HepG2 (cell line): ENCODE data around the gene AHR. TPM values are rescaled to one million over a fixed set of nuclear protein-coding genes. Genes with fewer than 3 reads are reported as not detected.

Source experiments
- ATAC-seq: fragments of 200-7000 bp; cut with Tn5 transposase; 3 replicates; pipeline ENCODE4 v1.9.1; 2020; ENCODE audit warnings: mild to moderate bottlenecking, moderate library complexity
- Bru-seq: library from RNA; stranded (reverse); fragments of 400-500 nt; gene quantifications from one replicate; lab custom pipeline; 2021; lab: Mats Ljungman, UMichigan
- BruChase-seq, 2 experiments: library from RNA; stranded (reverse); fragments of 400-500 nt; gene quantifications; one replicate each; lab custom pipeline; 2021; lab: Mats Ljungman, UMichigan
- BruUV-seq: library from RNA; stranded (reverse); fragments of 400-500 nt; replicated peaks from 2 replicates; lab custom pipeline; 2021; lab: Mats Ljungman, UMichigan
- CTCF ChIA-PET: fragments of 300-600 bp; formaldehyde crosslinking; extraction: SDS; loops from one replicate; lab custom pipeline; 2021; ENCODE audit warnings: low total read pairs, inconsistent platforms, low intra/inter-chr PET ratio; lab: Yijun Ruan, JAX
- POLR2A ChIA-PET: fragments of 350-600 bp; sonication (Branson Sonifier 250); formaldehyde crosslinking; loops from one replicate; lab custom pipeline; 2020; ENCODE audit warnings: antibody characterized with exemption, inconsistent platforms; lab: Yijun Ruan, JAX
- DNase-seq: peaks from one replicate; pipeline ENCODE4 v3.0.0-alpha.2; 2015; ENCODE audit warnings: low spot score
- FAIRE-seq: peaks from 3 replicates; lab custom pipeline; 2011; peaks lifted over from hg19 to GRCh38; lab: Jason Lieb, UNC
- H2AFZ ChIP-seq: one replicate; pipeline ENCODE4 v1.6.1; 2011; ENCODE audit warnings: low read length, inconsistent platforms
- H3K27ac ChIP-seq: fragments of 300-600 bp; 3 replicates; pipeline ENCODE4 v1.8.0; 2011; ENCODE audit warnings: mixed run types, mild to moderate bottlenecking, mixed read lengths, low read length, inconsistent platforms; ENCODE audit not compliant: insufficient read depth; ENCODE audit errors: extremely low read length
- H3K27me3 ChIP-seq, 2 experiments: fragments of 200-600 bp in 1 of 2; 2 replicates in 1 of 2; 3 replicates in 1 of 2; pipeline versions ENCODE4 v1.6.0 to v1.8.0; 2011; ENCODE audit warnings: low read length in 2 of 2, mild to moderate bottlenecking in 2 of 2, moderate library complexity in 2 of 2, inconsistent platforms in 1 of 2; ENCODE audit not compliant: insufficient read depth in 2 of 2, control insufficient read depth in 1 of 2
- H3K36me3 ChIP-seq, 2 experiments: fragments of 200-600 bp in 1 of 2; replicated peaks in 1 of 2; 2 replicates in 1 of 2; 3 replicates in 1 of 2; pipeline versions ENCODE4 v1.5.1 to v1.8.0; 2011; ENCODE audit warnings: low read length in 2 of 2, inconsistent platforms in 1 of 2; ENCODE audit not compliant: insufficient read depth in 2 of 2, control insufficient read depth in 1 of 2
- H3K4me1 ChIP-seq: 2 replicates; pipeline ENCODE4 v1.5.1; 2012; ENCODE audit warnings: low read length, inconsistent platforms; ENCODE audit not compliant: insufficient read depth
- H3K4me2 ChIP-seq: 2 replicates; pipeline ENCODE4 v1.6.0; 2011; ENCODE audit warnings: low read depth, low read length, inconsistent platforms
- H3K4me3 ChIP-seq, 3 experiments: fragments of 200-600 bp in 1 of 3; sonication (generic), shearing (Covaris generic) in 1 of 3; replicated peaks in 1 of 3; 2 replicates each; pipeline ENCODE4 v1.5.1; 2011 to 2016; ENCODE audit warnings: low read length in 3 of 3, inconsistent platforms in 2 of 3, low read depth in 2 of 3, mild to moderate bottlenecking in 2 of 3, control low read depth in 1 of 3, mixed read lengths in 1 of 3; ENCODE audit not compliant: insufficient read depth in 1 of 3
- H3K79me2 ChIP-seq: one replicate; pipeline ENCODE4 v1.6.1; 2011; ENCODE audit warnings: low read length, inconsistent platforms; ENCODE audit not compliant: insufficient read depth
- H3K9ac ChIP-seq: 2 replicates; pipeline ENCODE4 v1.6.0; 2011; ENCODE audit warnings: mild to moderate bottlenecking, low read depth, low read length, inconsistent platforms; ENCODE audit not compliant: insufficient read depth
- H3K9me3 ChIP-seq: 2 replicates; pipeline ENCODE4 v1.5.1; 2012; ENCODE audit warnings: mild to moderate bottlenecking, low read length
- H4K20me1 ChIP-seq: 2 replicates; pipeline ENCODE4 v1.6.0; 2011; ENCODE audit warnings: inconsistent platforms, mild to moderate bottlenecking, low read length, moderate library complexity; ENCODE audit not compliant: insufficient read depth
- CCAR2 ChIP-seq: fragments of 200-400 bp; formaldehyde crosslinking; optimal IDR thresholded peaks from 2 replicates; pipeline ENCODE3; 2018; ENCODE audit warnings: low read depth, mild to moderate bottlenecking, low read length, moderate library complexity
- HMG20B ChIP-seq: conservative IDR thresholded peaks from 2 replicates; pipeline ENCODE4 v1.6.1; 2016; ENCODE audit warnings: missing genetic modification reagents, missing compliant biosample characterization
- NFE2L2 ChIP-seq: fragments of 150-350 bp; IDR thresholded peaks from 2 replicates; pipeline ENCODE4 v1.6.1; 2014; ENCODE audit warnings: low read length
- SOX5 ChIP-seq: IDR thresholded peaks from 2 replicates; pipeline ENCODE4 v1.6.1; 2016; ENCODE audit warnings: borderline replicate concordance
- SRSF9 ChIP-seq: fragments of 200-400 bp; formaldehyde crosslinking; IDR thresholded peaks from 2 replicates; pipeline ENCODE4 v1.6.1; 2018; ENCODE audit warnings: borderline replicate concordance, mild to moderate bottlenecking, low read depth, low read length; ENCODE audit not compliant: insufficient read depth, poor library complexity, severe bottlenecking
- ZKSCAN1 ChIP-seq: fragments of 150-350 bp; IDR thresholded peaks from 2 replicates; pipeline ENCODE4 v1.6.1; 2014; ENCODE audit warnings: low read length
- ZNF136 ChIP-seq: sonication (generic); formaldehyde crosslinking; IDR thresholded peaks from 2 replicates; pipeline ENCODE4 v1.8.1; 2022; ENCODE audit warnings: low read depth, mild to moderate bottlenecking, moderate library complexity, missing genetic modification reagents
- ZNF510 ChIP-seq: sonication (generic); formaldehyde crosslinking; IDR thresholded peaks from 2 replicates; pipeline ENCODE4 v1.4.0; 2020; ENCODE audit warnings: low read depth, mild to moderate bottlenecking, missing genetic modification reagents
- ZNF816 ChIP-seq: sonication (generic); formaldehyde crosslinking; IDR thresholded peaks from 2 replicates; pipeline ENCODE4 v1.8.0; 2022; ENCODE audit warnings: missing genetic modification reagents, mild to moderate bottlenecking, borderline replicate concordance
- WGBS: methylation state at CpG from one replicate; pipeline ENCODE4 v1.1.6; 2017; ENCODE audit warnings: low lambda C conversion rate; 5-methylcytosine and 5-hydroxymethylcytosine counted together
- in situ Hi-C: cut with HindIII; loops from 2 replicates; pipeline ENCODE4 v1.10.0; 2017; ENCODE audit warnings: low pct_unique_long_range_greater_than_20kb; ENCODE audit not compliant: extremely low pct_ligation_motif_present
- intact Hi-C: fragments of 100-400 bp; cut with micrococcal nuclease; formaldehyde crosslinking; loops from one replicate; pipeline ENCODE4 v1.10.0; 2022; ENCODE audit not compliant: unreplicated experiment
- long read RNA-seq, 2 experiments: library from RNA in 1 of 2; library from polyadenylated mRNA in 1 of 2; stranded (forward) in 1 of 2; unstranded in 1 of 2; transcript quantifications; one replicate each; pipeline ENCODE4 v2.0.0, GENCODE V29; 2019 to 2022
- polyA minus RNA-seq, 3 experiments: library from RNA; depleted of rRNA, polyadenylated mRNA; stranded (reverse); fragments of >200 nt; gene quantifications; 2 replicates each; pipeline ENCODE4 v1.2.3, GENCODE V29; 2011; ENCODE audit warnings: low replicate concordance in 1 of 3
- polyA plus RNA-seq, 8 experiments: library from polyadenylated mRNA; depleted of rRNA in 3 of 8; stranded (reverse) in 7 of 8; unstranded in 1 of 8; fragments of >200 nt; fragmentation: Illumina TruSeq in 4 of 8; extraction: Trizol in 4 of 8; gene quantifications; 2 replicates each; pipeline versions ENCODE4 v1.2.1 to v1.2.3, GENCODE V29; 2011 to 2016; ENCODE audit warnings: low read depth in 4 of 8, missing spikeins in 1 of 8, mixed read lengths in 1 of 8; ENCODE audit not compliant: insufficient read depth in 1 of 8
- total RNA-seq, 5 experiments: library from RNA; depleted of rRNA; stranded (reverse); fragments of >200 nt; fragmentation: Illumina TruSeq; extraction: Trizol; gene quantifications; 2 replicates each; pipeline ENCODE4 v1.2.3, GENCODE V29; 2016; ENCODE audit warnings: low read depth in 1 of 5
- TF ChIP-seq, protein P1 (sequence below): sonication (generic); formaldehyde crosslinking; IDR thresholded peaks from 2 replicates; pipeline ENCODE4 v1.4.0; 2020; ENCODE audit warnings: mild to moderate bottlenecking, low read depth, missing genetic modification reagents
- TF ChIP-seq, protein P2 (sequence below), 2 experiments: sonication (generic) in 1 of 2; formaldehyde crosslinking in 1 of 2; IDR thresholded peaks; 2 replicates each; pipeline versions ENCODE4 v1.4.0 to v1.6.1; 2018 to 2020; ENCODE audit warnings: missing genetic modification reagents in 2 of 2, borderline replicate concordance in 1 of 2, low read depth in 1 of 2, mild to moderate bottlenecking in 1 of 2, missing biosample characterization in 1 of 2

Gene AHR
- total RNA-seq (2016; rRNA removed; fragmentation: Illumina TruSeq; extraction: Trizol) (31.3 and 34.1 TPM in 2 replicates), polyA plus RNA-seq (2011; rRNA removed) (9.0 and 10.0 TPM in 2 replicates), polyA minus RNA-seq (2011; rRNA and poly(A)+ RNA removed; ENCODE audit: low replicate concordance) (8.4 and 12.3 TPM in 2 replicates), Bru-seq, nascent RNA (percentile 56 among the genes with signal in this experiment), BruChase-seq, experiment 1, labeled RNA remaining after a 6-hour chase (percentile 54 among the genes with signal in this experiment), BruChase-seq, experiment 2, labeled RNA remaining after a 2-hour chase (percentile 61 among the genes with signal in this experiment)
- 1.7 and 3.1 TPM in 2 replicates for total RNA-seq (2016; cell fraction: cytosol; rRNA removed; fragmentation: Illumina TruSeq; extraction: Trizol; ENCODE audit: low read depth)
- total RNA-seq (2016; cell fraction: insoluble cytoplasmic fraction; rRNA removed; fragmentation: Illumina TruSeq; extraction: Trizol), result 30.9 and 33.5 TPM in 2 replicates
- 6.5 and 7.0 TPM in 2 replicates for total RNA-seq (2016; cell fraction: membrane; rRNA removed; fragmentation: Illumina TruSeq; extraction: Trizol)
- 32.0 and 45.9 TPM in 2 replicates for total RNA-seq (2016; cell fraction: nucleus; rRNA removed; fragmentation: Illumina TruSeq; extraction: Trizol)
- polyA plus RNA-seq (2011; cell fraction: cytosol; rRNA removed), result 3.4 and 7.6 TPM in 2 replicates
- 17.2 and 19.0 TPM in 2 replicates for polyA plus RNA-seq (2011; cell fraction: nucleus; rRNA removed)
- 19.9 and 20.0 TPM in 2 replicates for polyA plus RNA-seq (2012)
- 0.34 and 0.38 TPM in 2 replicates for polyA plus RNA-seq (2016; cell fraction: cytosol; fragmentation: Illumina TruSeq; extraction: Trizol; ENCODE audit: low read depth)
- 12.0 and 12.5 TPM in 2 replicates for polyA plus RNA-seq (2016; cell fraction: insoluble cytoplasmic fraction; fragmentation: Illumina TruSeq; extraction: Trizol; ENCODE audit: low read depth)
- polyA plus RNA-seq (2016; cell fraction: membrane; fragmentation: Illumina TruSeq; extraction: Trizol; ENCODE audit: low read depth), result 1.6 and 1.8 TPM in 2 replicates
- 19.2 and 22.4 TPM in 2 replicates for polyA plus RNA-seq (2016; cell fraction: nucleus; fragmentation: Illumina TruSeq; extraction: Trizol; ENCODE audit: insufficient read depth, low read depth)
- polyA minus RNA-seq (2011; cell fraction: cytosol; rRNA and poly(A)+ RNA removed), result 26.4 and 26.5 TPM in 2 replicates
- polyA minus RNA-seq (2011; cell fraction: nucleus; rRNA and poly(A)+ RNA removed), result 147 and 166 TPM in 2 replicates
- long read RNA-seq, experiment 1, full-length matches to known transcripts, result 1 of 5 reads
- long read RNA-seq, experiment 1, partial matches to known transcripts, result 2 of 5 reads
- long read RNA-seq, experiment 1, other reads (novel, unspliced or antisense), result 2 of 5 reads
- long read RNA-seq, experiment 2, full-length matches to known transcripts, result 1 of 12 reads
- long read RNA-seq, experiment 2, partial matches to known transcripts, result 3 of 12 reads
- long read RNA-seq, experiment 2, other reads (novel, unspliced or antisense), result 8 of 12 reads

DNA sequence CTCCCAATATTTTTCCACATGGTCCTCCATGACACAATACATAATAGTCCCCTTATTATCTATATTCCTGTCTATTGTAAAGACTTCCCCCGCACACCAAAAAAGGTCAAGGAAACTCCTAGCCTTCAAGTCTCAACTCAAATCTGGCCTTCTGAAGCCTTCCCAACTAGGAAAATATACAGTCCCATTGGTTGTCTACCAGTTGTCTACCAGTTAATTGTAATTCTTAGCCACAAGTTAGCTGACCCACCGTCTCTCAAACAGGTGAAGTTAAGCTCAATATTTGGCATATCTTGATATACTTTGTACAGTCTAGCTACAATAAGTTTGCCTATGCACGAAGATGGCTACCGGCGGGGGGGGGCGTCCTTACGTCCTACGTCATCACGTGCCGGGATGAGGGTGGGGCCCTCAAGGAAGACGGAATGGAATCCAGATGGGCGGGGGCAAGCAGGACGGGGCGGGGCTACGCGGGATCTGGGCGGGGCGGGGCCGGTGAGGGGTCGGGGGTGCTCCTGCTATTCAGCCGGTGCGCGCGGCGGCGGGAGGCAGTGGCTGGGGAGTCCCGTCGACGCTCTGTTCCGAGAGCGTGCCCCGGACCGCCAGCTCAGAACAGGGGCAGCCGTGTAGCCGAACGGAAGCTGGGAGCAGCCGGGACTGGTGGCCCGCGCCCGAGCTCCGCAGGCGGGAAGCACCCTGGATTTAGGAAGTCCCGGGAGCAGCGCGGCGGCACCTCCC lies at the start of gene AHR:
Gene AHR (plus strand): TSS at position 551 of the 738 bp plus-strand sequence. CDS start 613 bp downstream, outside the sequence.
- peak; percentile 32 for FAIRE-seq
- Histone ChIP-seq H3K9me3 (no peaks in the 10 kb centered on the region), H3K27me3 (peaks cover 0 to 2% of the 10 kb centered on the region in 2 experiments; a peak in 1 of 5 replicates), H3K79me2 (peaks cover 44% of the 10 kb centered on the region), H3K4me2 (peak within 1 kb of the TSS; percentile 79), H3K9ac (peak within 1 kb of the TSS; percentile 93), H3K4me3 (peak within 1 kb of the TSS; percentile 78 to 95 (median 82)), H2AFZ (peak within 1 kb of the TSS; percentile 99), H4K20me1 (peaks cover 39% of the 10 kb centered on the region), H3K27ac (peak within 1 kb of the TSS; percentile 83), H3K4me1 (peaks cover 24% of the 10 kb centered on the region), H3K36me3 (no peaks in the 10 kb centered on the region)
- ATAC-seq, result peak; percentile 94
- peak; percentile 86 for DNase-seq
- ChIA-PET CTCF (no interaction called here), POLR2A (interaction anchor here (0.6 to 3.2 kb wide), 22 partner anchors 10 to 496 kb away, joined by 3 to 28 read pairs (median 4); no protein-coding TSS in a partner anchor)
- BruUV-seq, result no TSS peak
- in situ Hi-C loops (no loop called here), intact Hi-C loops (loop anchor here (1.0 to 2.0 kb wide), 3 partner anchors 92 to 315 kb away; no protein-coding TSS in a partner anchor)
- 6% methylated on average over 12 of the region's 46 CpGs for WGBS
- TF ChIP-seq, protein P1, sequence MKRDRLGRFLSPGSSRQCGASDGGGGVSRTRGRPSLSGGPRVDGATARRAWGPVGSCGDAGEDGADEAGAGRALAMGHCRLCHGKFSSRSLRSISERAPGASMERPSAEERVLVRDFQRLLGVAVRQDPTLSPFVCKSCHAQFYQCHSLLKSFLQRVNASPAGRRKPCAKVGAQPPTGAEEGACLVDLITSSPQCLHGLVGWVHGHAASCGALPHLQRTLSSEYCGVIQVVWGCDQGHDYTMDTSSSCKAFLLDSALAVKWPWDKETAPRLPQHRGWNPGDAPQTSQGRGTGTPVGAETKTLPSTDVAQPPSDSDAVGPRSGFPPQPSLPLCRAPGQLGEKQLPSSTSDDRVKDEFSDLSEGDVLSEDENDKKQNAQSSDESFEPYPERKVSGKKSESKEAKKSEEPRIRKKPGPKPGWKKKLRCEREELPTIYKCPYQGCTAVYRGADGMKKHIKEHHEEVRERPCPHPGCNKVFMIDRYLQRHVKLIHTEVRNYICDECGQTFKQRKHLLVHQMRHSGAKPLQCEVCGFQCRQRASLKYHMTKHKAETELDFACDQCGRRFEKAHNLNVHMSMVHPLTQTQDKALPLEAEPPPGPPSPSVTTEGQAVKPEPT (CRISPR knock-in tag), result 0 out of 2 replicates have a peak, but pooled peaks have one; percentile 31
- TF ChIP-seq ZNF510 (CRISPR knock-in tag) (no peak), CCAR2 (no peak), NFE2L2 (no peak), HMG20B (CRISPR knock-in tag) (0 out of 2 replicates have a peak, but pooled peaks have one; percentile 40), ZNF136 (CRISPR knock-in tag) (no peak), ZKSCAN1 (no peak), ZNF816 (CRISPR knock-in tag) (0 out of 2 replicates have a peak, but pooled peaks have one; percentile 77), SOX5 (CRISPR knock-in tag) (no peak; the same call in 1 of the 2 replicates), SRSF9 (no peak)
- TF ChIP-seq, protein P2, sequence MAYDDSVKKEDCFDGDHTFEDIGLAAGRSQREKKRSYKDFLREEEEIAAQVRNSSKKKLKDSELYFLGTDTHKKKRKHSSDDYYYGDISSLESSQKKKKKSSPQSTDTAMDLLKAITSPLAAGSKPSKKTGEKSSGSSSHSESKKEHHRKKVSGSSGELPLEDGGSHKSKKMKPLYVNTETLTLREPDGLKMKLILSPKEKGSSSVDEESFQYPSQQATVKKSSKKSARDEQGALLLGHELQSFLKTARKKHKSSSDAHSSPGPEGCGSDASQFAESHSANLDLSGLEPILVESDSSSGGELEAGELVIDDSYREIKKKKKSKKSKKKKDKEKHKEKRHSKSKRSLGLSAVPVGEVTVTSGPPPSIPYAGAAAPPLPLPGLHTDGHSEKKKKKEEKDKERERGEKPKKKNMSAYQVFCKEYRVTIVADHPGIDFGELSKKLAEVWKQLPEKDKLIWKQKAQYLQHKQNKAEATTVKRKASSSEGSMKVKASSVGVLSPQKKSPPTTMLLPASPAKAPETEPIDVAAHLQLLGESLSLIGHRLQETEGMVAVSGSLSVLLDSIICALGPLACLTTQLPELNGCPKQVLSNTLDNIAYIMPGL (CRISPR knock-in tag; IDR thresholded peaks at IDR 0.05; ENCODE audit: borderline replicate concordance in 1 of 2, low read depth in 1 of 2), result no peak; a peak in 1 of 4 replicates
